HG02642 (cell line): ENCODE measurements around the gene SLC44A4.
"Not testable (repeated sequence)": the region's sequence is repeated elsewhere in the genome, so short reads cannot be mapped to it uniquely, and the experiment has no call there.

Source experiments
- ATAC-seq: cut with Tn5 transposase; IDR thresholded peaks from one replicate; pipeline ENCODE4 v1.9.1; 2021; ENCODE audit warnings: mild to moderate bottlenecking; ENCODE audit not compliant: unreplicated experiment, poor library complexity

Gene SLC44A4

DNA sequence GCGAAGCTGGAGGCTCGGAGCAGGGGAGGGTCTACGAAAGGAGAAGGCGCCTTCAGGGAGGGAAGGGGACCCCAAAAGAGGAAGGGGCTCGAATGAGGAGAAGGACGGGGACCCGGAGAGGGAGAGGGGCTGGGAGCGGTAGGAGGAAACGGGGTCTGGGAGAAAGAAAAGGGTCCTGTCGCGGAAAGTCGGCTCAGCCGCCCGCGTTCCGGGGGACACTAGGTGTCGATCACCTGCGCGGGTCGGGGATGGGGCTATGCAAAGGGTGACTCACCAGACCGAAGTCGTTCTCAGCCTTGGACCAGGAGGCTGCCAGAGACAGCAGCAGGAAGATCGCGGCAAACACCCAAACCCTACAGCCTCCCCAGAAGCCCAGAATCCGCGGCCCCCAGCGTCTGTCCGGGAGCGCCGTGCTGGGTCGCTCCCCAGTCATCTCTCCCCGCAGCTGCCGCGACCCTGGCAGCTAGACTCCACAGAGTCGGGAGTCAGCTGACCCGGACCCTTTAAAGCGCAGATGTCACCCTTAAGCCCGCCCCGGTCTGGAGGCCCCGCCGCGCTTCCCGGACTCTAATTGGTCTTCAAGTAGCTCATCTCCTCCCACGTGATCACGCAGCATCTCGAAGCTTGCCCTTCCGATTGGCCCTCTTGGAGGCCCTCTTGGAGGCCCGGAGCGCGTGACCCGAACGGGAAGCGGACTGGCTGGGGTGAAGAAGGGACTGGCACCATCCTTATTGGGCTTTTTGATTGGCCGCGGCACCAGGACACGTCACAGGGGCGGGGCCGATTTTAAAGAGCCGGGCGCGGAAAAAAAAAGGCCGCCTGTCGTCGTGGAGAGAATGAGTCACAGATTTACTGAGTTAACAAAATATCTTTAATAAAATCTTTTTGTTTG, 16.2 kb downstream of the SLC44A4 start, which contains the start of gene NEU1:
TSS of gene NEU1 (minus strand) at position 478 of the 892 bp plus-strand sequence. CDS start at position 433, 45 bp downstream.
- ATAC-seq: peak; percentile 94

DNA sequence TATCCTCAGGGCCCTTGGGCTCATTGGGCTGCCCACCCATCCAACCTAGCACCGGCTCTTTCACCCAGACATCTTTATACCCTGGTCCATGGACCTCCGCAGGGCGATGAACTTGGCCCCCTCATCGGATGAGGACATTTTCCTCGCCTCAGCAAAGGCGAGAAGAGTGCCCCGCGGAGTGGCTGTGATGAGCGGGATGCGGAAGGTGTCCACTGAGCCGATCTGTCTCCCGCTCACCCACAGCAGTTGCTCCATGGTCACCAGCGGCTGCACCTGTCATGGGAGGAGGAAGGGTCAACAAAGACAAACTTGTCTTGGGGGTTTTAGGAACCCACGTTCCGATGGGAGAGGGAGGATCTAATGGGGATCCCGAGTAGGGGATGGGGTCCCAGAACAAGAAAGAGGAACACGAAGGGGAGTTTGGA, 16.9 kb downstream of the SLC44A4 start:
- no peak for ATAC-seq

DNA sequence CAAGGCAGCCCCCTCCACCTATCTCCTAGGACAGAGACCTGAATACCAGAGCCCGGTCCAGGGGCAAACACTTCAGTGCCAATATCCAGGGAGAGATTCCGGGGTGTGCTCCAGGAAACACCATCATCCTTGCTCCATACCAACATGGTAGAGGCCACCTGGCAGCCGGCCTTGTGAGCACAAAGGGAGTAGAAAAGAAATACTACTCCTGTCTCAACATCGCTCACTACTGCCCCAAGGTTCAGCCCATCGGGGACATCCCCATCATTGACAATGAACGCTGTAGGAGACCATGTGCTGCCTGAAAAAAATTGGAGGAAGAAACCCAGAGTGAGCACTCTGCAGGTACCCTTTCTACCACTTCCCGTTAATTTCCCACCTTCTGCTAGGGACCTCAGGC, 17.6 kb downstream of the SLC44A4 start:
- no peak for ATAC-seq

DNA sequence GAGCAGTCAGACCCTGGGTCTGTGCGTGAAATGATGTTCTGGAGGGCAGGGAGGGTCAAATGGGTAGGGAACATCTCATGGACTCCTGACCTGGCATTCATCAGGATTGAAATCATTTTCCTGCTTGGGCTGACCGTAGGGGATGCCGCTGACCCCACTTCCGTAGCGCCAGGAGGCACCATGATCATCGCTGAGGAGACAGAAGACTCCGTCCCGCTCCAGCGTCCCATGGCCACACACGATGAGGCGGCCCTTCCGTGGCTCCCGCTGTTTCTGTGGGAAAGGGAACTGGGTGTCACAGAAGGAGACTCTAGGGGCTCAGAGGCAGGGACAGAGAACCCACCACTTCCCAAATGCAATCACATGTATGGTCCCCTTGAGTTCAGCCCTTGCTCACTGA, 18.4 kb downstream of the SLC44A4 start:
- no peak for ATAC-seq

DNA sequence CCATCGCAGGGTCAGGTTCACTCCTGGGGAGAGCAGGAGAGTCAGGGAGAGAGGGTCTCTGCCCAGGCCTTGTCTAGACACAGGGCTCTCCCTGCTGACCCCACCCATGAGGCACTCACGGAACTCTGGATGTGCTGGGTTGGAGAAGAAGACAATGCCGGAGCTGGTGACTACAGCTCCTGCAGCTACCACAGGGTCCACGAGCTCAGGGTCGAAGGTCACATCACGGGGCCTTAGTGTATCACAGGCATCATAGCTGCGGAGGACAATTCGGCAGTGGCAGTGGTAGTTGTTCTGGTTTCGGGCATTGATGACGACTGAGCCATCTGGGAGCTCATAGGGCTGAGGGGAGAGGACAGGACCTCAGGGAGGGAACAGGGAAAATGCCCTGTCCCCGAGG, 18.9 kb downstream of the SLC44A4 start:
- ATAC-seq: no peak

DNA sequence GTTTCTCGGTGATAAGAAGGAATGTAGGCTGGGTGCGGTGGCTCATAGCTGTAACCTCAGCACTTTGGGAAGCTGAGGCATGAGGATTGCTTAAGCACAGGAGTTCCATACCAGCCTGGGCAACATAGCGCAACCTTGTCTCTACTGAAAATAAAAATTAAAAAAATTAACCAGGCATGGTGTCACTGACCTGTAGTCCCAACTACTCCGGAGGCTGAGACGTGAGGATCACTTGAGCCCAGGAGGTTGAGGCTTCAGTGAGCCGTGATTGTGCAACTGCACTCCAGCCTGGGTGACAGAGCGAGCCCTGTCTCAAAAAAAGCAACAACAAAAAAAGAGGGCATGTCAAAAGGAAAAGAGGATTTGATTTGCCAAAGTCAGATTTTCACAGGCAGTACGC, 20.1 kb downstream of the SLC44A4 start:
- ATAC-seq: no peak

DNA sequence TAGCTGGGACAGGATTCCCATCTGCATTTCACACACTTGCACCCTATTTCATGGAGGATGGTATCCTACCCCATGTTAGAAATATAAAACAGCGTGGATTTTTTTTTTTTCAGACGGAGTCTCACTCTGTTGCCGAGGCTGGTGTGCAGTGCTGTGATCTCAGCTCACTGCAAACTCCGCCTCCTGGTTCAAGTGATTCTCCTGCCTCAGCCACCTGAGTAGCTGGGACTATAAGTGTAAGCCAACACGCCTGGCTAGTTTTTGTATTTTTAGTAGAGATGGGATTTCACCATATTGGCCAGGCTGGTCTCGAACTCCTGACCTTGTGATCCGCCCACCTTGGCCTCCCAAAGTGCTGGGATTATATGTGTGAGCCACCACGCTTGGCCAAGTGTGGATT, 21.0 kb downstream of the SLC44A4 start:
- not testable (repeated sequence) for ATAC-seq

DNA sequence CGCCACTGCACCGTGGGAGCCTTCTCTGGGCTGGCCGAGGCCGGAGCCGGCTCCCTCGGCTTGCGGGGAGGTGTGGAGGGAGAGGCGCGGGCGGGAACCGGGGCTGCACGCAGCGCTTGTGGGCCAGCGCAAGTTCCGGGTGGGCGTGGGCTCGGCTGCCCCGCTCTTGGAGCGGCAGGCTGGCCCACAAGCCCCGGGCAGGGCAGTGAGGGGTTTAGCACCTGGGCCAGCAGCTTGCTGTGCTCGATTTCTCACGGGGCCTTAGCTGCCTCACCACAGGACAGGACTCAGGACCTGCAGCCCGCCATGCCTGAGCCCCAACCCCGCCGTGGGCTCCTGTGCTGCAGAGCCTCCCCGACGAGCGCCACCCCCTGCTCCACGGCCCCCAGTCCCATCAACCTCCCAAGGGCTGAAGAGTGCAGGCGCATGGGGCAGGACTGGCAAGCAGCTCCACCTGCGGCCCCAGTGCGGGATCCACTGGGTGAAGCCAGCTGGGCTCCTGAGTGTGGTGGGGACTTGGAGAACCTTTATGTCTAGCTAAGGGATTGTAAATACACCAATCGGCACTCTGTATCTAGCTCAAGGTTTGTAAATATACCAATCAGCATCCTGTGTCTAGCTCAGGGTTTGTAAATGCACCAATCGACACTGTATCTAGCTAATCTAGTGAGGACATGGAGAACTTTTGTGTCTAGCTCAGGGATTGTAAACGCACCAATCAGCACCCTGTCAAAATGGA, 26.6 kb downstream of the SLC44A4 start:
- ATAC-seq: not testable (repeated sequence)

DNA sequence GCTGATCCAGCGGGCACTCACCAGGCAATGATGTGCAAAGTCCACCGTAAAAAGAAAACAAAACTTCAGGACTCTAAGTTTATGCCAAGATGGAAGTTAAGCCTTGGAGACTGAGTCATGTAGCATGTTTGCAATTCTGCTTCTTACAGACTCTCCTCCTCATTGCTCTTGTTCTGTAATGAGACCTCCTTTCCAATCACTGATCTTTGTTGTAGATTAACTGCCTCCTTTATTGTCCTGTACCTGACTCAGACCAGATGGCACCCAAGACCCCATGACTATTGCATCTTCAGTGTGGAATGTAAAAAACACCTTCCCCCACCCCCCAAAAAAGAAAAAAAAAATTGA, 27.3 kb downstream of the SLC44A4 start:
- no peak for ATAC-seq

DNA sequence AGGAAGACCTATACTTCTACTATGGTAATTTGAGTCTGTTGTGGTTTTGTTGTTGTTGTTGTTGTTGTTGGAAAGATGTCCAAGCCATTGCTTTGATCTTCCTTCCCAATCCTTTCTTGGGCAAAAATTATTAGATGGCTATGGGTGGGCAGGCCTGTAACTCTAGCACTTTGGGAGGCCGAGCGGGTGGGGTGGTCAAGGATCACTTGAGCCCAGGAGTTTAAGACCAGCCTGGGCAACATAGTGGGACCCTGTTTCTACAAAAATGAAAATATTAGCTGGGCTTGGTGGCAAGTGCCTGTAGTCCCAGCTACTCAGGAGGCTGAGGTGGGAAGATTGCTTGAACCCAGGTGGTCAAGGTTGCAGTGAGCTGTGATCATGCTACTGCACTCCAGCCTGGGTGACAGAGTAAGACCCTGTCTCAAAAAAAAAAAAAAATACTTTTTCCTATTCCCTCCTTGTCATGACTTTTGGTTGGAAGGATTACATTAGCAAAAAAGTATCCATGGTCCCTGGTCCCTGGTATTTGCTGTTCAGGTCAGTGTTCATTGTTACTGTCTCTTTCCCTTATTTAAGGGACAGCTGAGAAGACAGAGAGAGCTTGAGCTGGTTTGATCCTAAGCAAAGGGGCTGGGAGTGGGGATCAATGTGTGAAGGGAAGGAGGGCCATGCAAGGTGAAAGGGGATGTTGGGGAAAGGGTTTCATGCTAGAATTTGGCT, 27.9 kb downstream of the SLC44A4 start:
- ATAC-seq: no peak

DNA sequence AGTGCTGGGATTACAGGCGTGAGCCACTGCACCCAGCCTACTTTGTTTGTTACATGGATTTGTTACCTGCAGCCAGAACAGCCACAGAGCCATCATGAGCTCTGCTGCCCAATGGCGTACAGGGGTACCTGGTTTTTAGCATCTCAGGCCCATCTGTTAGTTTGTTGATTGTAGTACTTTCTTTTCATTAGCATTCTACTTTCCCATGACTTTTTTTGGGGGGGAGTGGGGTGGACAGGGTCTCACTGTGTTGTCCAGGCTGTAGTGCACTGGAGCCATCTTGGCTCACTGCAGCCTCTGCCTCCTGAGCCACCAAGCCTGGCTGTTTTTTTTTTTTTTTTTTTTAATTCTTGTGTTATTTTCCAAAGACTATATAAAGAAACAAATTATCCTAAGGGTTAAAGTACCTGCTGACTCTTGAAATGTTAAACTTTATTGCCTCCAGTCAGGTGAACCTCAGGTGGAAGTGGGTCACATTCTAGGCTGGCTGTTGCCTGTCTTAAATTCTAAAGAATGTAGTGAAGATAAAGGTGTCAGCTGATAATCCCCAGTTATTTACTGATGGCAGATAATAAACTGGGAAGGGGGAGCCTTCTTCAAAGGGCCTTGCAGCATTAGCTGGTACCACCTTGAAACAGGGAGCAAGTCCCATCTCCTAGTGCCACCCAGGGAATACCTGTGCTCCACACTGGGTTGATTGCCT, 31.4 kb downstream of the SLC44A4 start:
- no peak for ATAC-seq

DNA sequence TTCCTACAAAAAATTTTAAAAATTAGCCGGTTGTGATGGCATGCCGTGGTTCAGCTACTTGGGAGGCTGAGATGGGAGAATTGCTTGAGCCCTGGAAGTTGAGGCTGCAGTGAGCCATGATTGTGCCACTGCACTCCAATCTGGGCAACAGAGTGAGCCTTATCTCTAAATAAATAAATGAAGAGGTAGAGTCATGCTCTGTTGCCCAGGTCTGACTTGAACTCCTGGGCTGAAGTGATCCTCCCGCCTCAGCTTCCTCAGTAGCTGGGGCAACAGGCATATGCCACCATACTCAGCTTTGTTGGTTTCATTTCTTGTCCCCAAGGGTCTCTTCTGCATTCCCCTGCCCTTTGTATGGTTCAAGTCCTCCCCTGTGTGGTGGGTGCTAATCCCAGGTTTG, 34.3 kb downstream of the SLC44A4 start:
- ATAC-seq: no peak

DNA sequence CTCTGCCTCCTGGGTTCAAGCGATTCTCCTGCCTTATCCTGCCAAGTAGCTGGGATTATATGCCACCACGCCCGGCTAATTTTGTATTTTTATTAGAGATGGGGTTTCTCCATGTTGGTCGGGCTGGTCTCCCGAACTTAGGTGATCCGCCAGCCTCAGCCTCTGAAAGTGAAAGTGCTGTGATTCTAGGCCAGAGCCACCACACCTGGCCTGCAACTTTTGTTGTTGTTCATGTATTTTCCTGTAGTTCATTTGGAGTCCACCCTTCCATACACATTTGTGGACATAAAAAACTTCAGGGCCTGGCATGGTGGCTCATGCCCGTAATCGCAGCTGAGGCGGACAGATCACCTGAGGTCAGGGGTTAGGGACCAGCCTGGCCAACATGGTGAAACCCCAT, 36.7 kb downstream of the SLC44A4 start:
- ATAC-seq: no peak

DNA sequence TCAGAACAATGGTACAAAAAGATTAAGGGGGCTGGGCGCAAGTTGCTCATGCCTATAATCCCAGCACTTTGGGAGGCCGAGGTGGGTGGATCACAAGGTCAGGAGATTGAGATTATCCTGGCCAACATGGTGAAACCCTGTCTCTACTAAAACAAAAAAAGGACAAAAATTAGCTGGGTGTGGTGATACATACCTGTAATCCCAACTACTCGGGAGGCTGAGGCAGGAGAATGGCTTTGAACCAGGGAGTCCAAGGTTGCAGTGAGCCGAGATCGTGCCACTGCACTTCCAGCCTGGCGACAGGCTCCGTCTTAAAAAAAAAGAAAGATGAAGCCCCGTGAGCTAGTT, 39.0 kb downstream of the SLC44A4 start:
- ATAC-seq: not testable (repeated sequence)

DNA sequence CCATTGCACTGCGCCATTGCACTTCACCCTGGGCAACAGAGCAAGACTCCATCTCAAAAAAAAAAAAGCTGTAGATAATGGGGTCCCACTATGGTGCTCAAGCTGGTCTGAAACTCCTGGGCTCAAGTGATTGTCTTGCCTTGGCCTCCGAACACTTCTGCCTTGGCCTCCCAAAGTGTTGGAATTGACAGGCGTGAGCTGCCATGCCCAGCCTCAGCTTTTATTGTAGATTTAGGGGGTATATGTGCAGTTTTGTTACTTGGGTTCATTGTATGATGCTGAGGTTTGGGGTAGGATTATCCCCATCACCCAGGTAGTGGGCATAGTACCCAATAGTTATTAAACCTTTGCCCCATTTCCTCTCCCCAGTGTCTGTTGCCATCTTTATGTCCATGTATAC, 39.8 kb downstream of the SLC44A4 start:
- no peak for ATAC-seq

DNA sequence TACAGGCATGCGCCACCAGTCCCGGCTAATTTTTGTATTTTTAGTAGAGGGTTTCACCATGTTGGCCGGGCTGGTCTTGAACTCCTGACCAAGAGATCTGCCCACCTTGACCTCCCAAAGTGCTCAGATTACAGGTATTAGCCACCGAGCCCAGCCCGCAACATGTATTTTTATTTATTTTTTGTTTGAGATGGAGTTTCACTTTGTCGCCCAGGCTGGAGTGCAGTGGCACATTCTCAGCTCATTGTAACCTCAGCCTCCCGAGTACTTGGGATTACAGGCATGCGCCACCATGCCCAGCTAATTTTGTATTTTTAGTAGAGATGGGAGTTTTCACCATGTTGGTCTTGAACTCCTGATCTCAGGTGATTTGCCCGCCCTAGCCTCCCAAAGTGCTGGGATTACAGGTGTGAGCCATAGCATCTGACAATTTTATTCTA, 40.7 kb downstream of the SLC44A4 start:
- not testable (repeated sequence) for ATAC-seq

DNA sequence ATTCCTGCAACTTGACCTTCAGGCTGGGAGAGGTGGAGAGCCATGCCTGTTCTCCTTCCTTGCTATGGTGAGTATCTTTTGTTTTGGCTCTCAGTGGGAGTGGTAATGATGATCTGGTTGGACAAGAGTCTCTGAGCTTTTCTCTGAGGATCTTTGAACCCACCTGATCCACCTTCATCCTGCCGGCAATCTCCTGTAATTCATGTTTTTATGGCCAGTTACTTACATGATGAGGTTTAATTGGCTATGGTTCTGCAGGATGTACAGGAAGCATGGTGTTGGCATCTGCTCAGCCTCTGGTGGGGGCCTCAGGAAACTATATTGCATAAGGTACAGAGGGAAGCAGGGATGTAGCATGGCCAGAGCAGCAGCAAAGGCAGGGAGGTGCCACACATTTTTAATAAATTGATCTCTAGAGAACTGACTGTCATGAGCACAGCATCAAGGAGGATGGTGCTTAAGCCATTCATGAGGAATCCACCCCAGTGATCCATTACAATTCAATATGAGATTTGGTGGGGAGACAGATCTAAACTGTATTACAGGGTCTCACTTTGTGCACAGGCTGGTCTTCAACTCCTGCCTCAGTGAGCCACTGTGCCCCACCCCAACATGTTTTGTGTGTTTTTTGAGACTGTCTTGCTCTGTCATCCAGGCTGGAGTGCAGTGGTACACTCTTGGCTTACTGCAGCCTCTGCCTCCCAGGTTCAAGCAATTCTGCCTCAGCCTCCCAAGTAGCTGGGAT, 41.3 kb downstream of the SLC44A4 start:
- ATAC-seq: no peak

DNA sequence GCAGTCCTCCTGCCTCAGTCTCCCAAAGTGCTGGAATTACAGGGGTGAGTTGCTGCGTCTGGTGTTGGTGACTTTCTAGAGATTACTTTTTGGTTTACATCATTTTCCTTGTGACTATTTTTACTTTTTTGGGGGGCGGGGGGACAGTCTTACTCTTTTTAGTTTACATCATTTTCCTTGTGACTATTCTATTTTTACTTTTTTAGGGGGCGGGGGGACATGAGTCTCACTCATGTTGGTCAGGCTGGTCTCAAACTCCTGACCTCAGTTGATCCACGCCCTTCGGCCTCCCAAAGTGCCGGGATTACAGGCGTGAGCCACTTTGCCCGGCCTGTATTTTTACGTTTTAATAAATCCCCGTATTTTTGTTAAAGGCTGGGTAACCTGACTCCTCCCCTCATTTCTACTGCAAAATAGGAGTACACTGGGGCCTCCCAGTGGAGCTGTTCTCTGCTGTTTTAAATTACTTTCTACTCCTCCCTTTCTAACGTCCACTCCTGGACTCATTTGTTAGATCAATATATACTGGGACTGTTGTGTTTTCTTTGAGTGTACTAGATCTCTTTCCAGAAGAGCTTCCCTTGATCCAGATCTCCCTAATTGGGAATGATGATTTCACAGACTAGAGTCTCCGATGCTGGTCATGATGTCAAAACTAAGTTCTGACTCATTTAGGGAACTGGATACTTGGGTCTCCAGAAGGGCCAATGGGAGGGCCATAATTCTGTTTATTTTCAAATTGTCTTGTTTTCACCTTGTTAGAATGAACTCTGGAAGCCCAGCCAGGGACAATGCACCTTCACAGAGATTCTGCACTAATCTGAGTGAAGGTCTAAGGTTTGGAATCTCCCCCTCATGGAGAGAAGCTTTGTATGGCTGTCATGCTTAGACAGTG, 42.1 kb downstream of the SLC44A4 start:
- ATAC-seq: no peak

DNA sequence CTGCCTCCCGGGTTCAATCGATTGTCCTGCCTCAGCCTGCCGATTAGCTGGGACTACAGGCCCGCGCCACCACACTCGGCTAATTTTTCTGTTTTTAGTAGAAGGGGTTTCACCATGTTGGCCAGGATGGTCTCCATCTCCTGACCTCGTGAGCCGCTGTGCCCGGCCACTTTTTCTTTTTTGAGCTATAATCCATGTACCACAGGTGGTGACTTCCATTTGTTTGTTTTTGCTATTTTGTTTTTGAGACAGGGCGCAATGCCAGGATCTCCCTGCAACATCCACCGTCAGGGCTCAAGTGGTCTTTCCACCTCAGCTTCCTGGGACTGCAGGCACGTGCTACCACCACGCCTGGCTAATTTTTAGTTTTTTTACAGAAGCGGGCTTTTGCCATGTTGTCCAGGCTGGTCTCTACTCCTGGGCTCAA, 42.7 kb downstream of the SLC44A4 start:
- no peak for ATAC-seq
